Rectal smooth muscle tissue (tissue), 1 donor: ENCODE data around the gene KCNK7.

Experiments
- H3K27ac ChIP-seq: one replicate; pipeline ENCODE4 v1.7.0; 2013; ENCODE audit warnings: low read depth, low read length, inconsistent platforms
- H3K27me3 ChIP-seq: one replicate; pipeline ENCODE4 v1.7.0; 2013; ENCODE audit warnings: low read length; ENCODE audit not compliant: control insufficient read depth, insufficient read depth
- H3K36me3 ChIP-seq: one replicate; pipeline ENCODE4 v1.7.0; 2013; ENCODE audit warnings: low read length; ENCODE audit not compliant: control insufficient read depth, insufficient read depth
- H3K4me1 ChIP-seq: one replicate; pipeline ENCODE4 v1.7.0; 2013; ENCODE audit warnings: low read length; ENCODE audit not compliant: control insufficient read depth, insufficient read depth
- H3K4me3 ChIP-seq: one replicate; pipeline ENCODE4 v1.7.0; 2013; ENCODE audit warnings: low read length
- H3K9ac ChIP-seq: one replicate; pipeline ENCODE4 v1.7.0; 2013; ENCODE audit warnings: low read length

KCNK7 gene

DNA sequence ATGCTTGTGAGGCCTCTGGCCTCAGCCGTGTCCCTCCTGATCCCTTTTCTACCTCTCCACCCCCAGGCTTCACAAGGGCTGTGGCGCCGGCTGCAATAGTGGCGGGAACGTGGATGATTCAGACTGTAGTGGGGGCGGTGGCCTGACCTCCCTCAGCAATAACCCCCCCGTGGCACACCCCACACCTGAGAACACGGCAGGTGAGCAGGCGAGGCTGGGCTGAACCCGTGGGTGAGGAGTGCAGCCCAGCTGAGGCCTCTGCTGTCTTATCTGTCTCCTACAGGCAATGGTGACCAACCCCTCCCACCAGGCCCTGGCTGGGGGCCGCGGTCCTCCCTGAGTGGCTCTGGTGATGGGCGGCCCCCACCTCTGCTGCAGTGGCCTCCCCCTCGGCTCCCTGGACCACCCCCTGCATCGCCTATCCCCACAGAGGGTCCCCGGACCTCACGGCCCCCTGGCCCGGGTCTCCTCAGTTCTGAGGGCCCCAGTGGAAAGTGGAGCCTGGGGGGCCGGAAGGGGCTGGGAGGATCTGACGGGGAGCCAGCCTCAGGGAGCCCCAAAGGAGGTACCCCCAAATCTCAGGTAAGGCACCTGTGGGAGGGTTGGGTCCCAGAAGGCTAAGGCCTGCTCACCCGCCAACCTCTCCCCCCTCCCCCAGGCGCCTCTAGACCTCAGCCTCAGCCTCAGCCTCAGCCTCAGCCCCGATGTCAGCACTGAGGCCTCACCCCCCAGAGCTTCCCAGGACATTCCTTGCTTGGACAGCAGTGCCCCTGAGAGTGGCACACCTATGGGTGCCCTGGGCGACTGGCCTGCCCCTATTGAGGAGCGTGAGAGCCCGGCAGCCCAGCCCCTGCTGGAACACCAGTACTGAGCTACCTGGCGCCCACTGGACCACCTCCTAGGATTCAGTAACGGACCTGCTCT, 40.8 kb upstream of the KCNK7 start:
- H3K36me3 ChIP-seq, result peaks cover 31% of the 10 kb centered on the region
- peaks cover 9% of the 10 kb centered on the region for H3K4me1 ChIP-seq
- no peak overlapping the region for H3K4me3 ChIP-seq
- no peak overlapping the region for H3K9ac ChIP-seq
- H3K27me3 ChIP-seq, result no peaks in the 10 kb centered on the region
- no peak overlapping the region for H3K27ac ChIP-seq

DNA sequence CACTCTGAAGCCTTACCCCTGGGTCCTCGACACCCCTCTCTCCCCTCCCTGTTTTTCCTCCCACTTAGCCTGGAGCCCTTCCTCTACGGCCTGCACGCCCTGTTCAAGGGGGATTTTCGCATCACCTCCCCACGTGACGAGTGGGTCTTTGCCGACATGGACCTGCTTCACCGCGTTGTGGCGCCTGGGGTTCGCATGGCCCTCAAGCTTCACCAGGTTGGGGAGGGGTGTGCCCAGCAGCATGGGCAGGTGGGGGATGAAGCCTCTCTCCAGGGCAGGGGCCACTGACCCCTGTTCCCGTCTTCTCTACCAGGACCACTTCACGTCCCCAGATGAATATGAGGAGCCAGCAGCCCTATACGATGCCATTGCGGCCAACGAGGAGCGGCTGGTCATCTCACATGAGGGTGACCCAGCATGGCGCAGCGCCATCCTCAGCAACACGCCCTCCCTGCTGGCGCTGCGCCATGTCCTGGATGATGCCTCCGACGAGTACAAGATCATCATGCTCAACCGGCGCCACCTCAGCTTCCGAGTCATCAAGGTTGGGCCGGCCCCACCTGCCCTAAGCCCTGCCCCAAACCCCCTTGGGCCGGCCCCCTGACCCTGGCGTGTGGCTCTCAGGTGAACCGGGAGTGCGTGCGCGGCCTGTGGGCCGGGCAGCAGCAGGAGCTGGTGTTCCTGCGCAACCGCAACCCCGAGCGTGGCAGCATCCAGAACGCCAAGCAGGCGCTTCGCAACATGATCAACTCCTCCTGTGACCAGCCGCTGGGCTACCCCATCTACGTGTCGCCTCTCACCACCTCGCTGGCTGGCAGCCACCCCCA, 39.5 kb upstream of the KCNK7 start:
- Histone ChIP-seq H3K4me1 (peaks cover 9% of the 10 kb centered on the region), H3K9ac (no peak overlapping the region), H3K27ac (no peak overlapping the region), H3K4me3 (no peak overlapping the region), H3K27me3 (no peaks in the 10 kb centered on the region), H3K36me3 (peaks cover 33% of the 10 kb centered on the region)

DNA sequence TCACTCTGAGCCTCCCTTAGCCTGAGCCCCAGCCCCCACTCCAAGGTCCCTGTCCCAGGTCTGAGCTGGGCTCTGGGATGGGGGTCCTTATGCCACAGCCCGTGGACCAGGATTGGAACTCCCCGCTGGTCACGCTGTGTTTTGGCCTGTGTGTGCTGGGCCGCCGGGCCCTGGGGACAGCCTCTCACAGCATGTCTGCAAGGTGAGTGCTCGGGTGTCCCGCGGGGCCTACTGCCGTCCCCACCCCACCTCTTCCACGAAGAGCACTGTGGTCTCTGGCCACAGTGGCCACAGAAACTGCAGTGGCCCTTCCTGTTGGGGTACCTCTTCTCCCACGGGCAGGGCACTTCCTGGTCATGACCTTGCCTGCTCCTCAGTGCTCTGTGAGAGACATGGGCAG, 38.8 kb upstream of the KCNK7 start:
- Histone ChIP-seq H3K9ac (no peak overlapping the region), H3K4me1 (peaks cover 6% of the 10 kb centered on the region), H3K27ac (no peak overlapping the region), H3K27me3 (no peaks in the 10 kb centered on the region), H3K36me3 (peaks cover 39% of the 10 kb centered on the region), H3K4me3 (no peak overlapping the region)

DNA sequence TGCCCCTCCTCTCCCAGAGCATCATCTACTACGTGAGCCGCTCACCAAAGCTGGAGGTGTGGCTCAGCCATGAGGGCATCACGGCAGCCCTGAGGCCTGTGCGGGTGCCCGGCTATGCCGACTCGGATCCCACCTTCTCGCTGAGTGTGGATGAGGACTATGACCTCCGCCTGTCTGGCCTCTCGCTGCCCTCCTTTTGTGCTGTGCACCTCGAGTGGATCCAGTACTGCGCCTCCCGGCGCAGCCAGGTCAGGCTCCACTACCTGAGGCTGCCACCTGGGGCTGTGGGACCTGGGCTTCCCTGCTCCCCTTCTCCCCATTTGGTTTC, 38.5 kb upstream of the KCNK7 start:
- peaks cover 5% of the 10 kb centered on the region for H3K4me1 ChIP-seq
- no peaks in the 10 kb centered on the region for H3K27me3 ChIP-seq
- no peak overlapping the region for H3K9ac ChIP-seq
- no peak overlapping the region for H3K4me3 ChIP-seq
- peaks cover 43% of the 10 kb centered on the region for H3K36me3 ChIP-seq
- no peak overlapping the region for H3K27ac ChIP-seq

DNA sequence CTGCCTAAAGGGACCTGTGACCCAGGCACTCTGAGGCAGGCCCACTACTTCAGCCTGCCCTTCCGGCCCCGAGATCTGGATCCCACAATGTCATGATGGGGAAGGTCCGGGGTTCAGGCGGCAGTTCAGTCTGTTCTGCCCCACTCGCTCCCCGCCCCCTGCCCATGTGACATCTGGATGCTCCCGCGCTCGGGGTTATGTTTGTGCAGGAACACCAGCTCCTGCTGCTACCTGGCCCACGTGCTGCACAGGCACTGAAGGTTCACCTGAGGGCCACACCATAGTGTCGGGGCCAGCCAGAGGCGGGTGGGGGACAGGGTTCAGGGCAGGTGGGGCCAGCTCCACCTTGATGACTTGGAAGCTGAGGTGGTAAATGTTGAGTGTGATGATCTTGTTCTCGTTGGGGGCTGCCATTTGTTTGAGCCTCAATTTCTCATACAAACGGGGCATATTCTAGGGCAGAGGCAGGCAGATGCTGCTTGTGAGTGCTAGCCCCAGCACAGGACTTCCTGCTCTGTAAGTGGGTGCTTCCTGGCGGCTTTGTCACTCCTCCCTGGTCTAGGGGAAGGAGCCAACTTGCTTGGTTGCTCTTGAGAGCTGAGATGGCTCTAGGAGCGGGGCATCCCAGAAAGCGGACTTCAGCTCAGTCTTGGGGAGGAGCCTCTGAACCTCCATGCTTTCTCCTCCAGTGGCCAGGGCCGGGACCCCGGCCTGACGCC, 37.9 kb upstream of the KCNK7 start:
- Histone ChIP-seq H3K4me1 (peaks cover 5% of the 10 kb centered on the region), H3K27ac (no peak overlapping the region), H3K36me3 (peaks cover 46% of the 10 kb centered on the region), H3K4me3 (no peak overlapping the region), H3K27me3 (no peaks in the 10 kb centered on the region), H3K9ac (no peak overlapping the region)

DNA sequence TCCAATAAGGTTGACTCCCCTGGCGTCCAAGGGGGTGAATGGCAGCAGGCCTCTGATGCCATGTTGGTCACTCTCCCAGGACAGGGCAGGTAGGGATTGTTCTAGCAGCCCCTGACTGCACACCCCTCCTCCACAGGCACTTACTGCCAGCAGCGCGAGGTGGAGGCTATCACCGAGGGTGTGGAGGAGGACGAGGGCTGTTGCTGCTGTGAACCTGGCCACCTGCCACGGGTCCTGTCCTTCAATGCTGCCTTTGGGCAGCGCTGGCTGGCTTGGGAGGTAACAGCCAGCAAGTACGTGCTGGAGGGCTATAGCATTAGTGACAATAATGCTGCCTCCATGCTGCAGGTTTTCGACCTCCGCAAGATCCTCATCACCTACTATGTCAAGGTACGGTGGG, 34.6 kb upstream of the KCNK7 start:
- Histone ChIP-seq H3K9ac (no peak overlapping the region), H3K36me3 (peaks cover 54% of the 10 kb centered on the region), H3K4me1 (no peaks in the 10 kb centered on the region), H3K27me3 (no peaks in the 10 kb centered on the region), H3K27ac (no peak overlapping the region), H3K4me3 (no peak overlapping the region)

DNA sequence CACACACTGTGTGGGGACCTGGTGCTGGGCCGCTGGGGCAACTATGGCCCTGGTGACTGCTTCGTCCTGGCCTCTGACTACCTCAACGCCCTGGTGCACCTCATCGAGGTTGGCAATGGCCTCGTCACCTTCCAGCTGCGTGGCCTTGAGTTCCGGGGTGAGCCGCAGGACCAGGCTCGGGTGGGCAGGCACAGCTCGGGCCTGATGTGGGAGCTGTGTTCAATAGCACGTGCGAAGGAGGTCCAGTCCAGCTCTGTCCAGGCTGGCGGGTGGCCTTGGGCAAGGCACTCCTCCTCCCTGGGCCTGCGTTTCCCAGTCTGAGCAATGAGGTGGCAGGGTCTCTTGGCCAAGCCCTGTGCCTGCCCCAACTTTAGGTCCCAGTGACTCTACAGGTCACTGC, 34.0 kb upstream of the KCNK7 start:
- peaks cover 53% of the 10 kb centered on the region for H3K36me3 ChIP-seq

DNA sequence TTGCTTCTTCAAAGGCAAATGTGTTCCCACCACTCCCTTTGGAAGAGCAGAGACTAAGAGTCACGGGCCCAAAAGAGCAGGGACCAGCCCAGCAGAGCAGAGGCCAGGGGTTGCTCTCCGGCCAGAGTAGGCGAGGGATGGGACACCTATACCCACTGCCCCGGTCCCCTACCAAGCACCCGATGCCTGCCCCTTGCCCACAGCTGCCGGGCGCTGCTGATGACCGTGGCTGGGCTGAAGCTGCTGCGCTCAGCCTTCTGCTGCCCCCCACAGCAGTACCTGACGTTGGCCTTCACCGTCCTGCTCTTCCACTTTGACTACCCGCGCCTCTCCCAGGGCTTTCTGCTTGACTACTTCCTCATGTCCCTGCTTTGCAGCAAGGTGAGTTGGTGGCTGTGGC, 31.6 kb upstream of the KCNK7 start:
- H3K36me3 ChIP-seq, result peaks cover 51% of the 10 kb centered on the region
- H3K4me3 ChIP-seq, result no peak overlapping the region
- H3K9ac ChIP-seq, result no peak overlapping the region
- H3K27me3 ChIP-seq, result no peaks in the 10 kb centered on the region
- H3K27ac ChIP-seq, result no peak overlapping the region
- no peaks in the 10 kb centered on the region for H3K4me1 ChIP-seq

More for the DNA sequence above, 34.0 kb upstream of the KCNK7 start:
- H3K4me3 ChIP-seq, result no peak overlapping the region
- no peak overlapping the region for H3K9ac ChIP-seq
- H3K4me1 ChIP-seq, result no peaks in the 10 kb centered on the region
- no peak overlapping the region for H3K27ac ChIP-seq
- H3K27me3 ChIP-seq, result no peaks in the 10 kb centered on the region

DNA sequence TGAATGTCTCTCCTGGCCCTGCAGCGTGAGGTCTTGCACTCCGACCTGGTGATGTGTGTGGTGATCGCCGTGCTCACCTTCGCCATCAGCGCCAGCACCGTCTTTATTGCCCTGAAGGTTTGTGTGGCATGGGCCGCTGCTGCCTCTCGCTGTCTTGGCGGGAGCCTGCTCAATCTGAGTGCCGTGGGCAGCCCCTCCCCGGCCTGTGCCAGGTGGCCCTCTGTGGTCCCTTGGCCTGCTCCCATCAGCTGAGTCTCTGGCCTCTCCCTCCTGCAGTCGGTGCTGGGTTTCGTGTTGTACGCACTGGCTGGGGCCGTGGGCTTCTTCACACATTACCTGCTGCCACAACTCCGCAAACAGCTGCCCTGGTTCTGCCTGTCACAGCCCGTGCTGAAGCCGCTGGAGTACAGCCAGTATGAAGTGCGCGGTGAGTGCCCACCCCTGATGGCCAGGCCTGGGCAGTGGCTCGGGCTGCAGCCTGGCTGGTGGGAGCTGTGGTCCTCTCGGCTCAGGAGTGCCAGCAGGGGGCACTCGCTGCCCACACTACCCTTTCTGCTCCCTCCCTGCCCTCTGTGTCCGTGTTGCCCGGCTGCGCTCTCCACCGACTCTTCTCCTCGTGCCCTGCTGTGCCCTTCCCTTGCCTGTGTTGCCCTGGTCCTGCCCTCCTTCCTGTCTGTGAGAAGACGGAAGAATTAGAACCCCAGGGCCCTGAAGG, 30.2 kb upstream of the KCNK7 start:
- Histone ChIP-seq H3K4me3 (no peak overlapping the region), H3K27ac (no peak overlapping the region), H3K36me3 (peaks cover 56% of the 10 kb centered on the region), H3K4me1 (no peaks in the 10 kb centered on the region), H3K9ac (no peak overlapping the region), H3K27me3 (no peaks in the 10 kb centered on the region)

DNA sequence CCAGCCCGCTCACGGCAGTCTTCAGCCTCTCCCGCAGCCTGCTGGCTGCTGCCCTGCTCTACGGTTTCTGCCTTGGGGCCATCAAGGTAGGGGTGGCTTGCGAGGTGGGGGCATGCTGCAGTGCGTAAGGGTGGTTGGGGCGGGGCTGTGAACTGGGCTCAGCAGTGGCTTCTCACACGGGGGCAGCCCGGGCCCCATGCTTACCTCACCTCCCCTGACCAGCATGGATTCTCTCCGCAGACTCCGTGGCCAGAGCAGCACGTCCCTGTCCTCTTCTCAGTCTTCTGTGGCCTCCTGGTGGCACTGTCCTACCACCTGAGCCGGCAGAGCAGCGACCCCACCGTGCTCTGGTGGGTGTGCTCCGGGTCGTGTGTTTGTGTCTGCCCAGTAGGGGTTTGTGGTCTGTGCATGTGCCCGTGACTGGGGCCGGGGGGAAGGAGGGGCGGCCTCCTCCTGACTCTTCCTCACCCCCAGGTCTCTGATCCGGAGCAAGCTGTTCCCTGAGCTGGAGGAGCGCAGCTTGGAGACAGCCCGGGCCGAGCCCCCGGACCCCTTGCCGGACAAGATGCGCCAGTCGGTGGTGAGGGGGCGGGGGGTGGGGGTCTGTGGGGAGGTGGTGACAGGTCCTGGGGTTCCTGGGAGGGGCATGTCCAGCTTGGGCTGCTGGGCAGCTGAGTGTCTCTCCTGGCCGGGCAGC, 29.5 kb upstream of the KCNK7 start:
- Histone ChIP-seq H3K36me3 (peaks cover 60% of the 10 kb centered on the region), H3K4me3 (no peak overlapping the region), H3K27ac (no peak overlapping the region), H3K4me1 (no peaks in the 10 kb centered on the region), H3K9ac (no peak overlapping the region), H3K27me3 (no peaks in the 10 kb centered on the region)

DNA sequence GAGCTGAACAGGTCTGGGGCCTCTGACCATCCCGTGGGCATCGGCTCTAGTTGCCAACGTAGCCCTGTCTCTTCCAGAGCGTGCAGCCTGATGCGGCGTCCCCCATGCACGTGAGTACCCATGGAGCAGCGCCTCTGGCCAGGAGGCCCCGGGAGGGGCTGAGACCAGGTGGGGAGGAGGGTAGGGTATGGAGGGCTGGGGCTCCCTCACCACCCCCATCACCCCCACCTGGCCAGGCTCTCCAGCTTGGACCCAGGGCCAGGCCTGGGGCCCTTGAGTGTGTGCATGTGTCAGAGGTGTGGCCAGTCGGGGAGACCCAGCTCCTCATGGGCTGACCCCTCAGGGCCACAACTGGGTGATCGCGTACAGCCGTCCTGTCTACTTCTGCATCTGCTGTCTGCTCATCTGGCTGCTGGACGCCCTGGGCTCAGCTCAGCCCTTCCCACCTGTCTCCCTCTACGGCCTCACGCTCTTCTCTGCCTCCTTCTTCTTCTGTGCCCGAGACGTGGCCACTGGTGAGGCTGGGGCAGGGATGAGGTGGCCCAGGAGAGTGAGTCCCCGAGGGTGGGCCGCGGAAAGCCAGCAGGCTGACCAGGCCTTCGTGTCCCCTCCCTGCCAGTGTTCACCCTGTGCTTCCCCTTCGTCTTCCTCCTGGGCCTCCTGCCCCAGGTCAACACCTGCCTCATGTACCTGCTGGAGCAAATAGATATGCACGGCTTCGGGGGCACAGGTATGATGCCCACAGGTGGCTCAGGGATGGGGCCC, 28.4 kb upstream of the KCNK7 start:
- Histone ChIP-seq H3K4me3 (no peak overlapping the region), H3K27ac (no peak overlapping the region), H3K4me1 (no peaks in the 10 kb centered on the region), H3K27me3 (no peaks in the 10 kb centered on the region), H3K36me3 (peaks cover 57% of the 10 kb centered on the region), H3K9ac (no peak overlapping the region)
